Natural killer cell (primary cell): ENCODE measurements around the gene RPN2. TPM values are rescaled to one million over a fixed set of nuclear protein-coding genes. Genes with fewer than 3 reads are reported as not detected.
A peak's percentile ranks its signal among the peaks of the same experiment; 100 is the strongest.

Experiments used
- ATAC-seq, 3 donors: fragments of 150-1000 bp in 2 of 3; fragments of 200-7000 bp in 1 of 3; cut with Tn5 transposase; 1 replicate in 1 of 3; 2 replicates in 2 of 3; pipeline ENCODE4 v1.10.0; 2021; ENCODE audit warnings: mild to moderate bottlenecking in 2 of 3, moderate library complexity in 2 of 3
- DNase-seq, 2 donors: peaks; one replicate each; pipeline versions ENCODE4 v3.0.0 to v3.0.0-alpha.2; 2013 to 2021; ENCODE audit warnings: mixed read lengths in 1 of 2
- H3K27ac ChIP-seq: one replicate; pipeline ENCODE4 v1.5.1; 2013; ENCODE audit warnings: mild to moderate bottlenecking, low read length
- H3K27me3 ChIP-seq: one replicate; pipeline ENCODE4 v1.6.1; 2013; ENCODE audit warnings: low read length; ENCODE audit not compliant: control insufficient read depth, insufficient read depth
- H3K36me3 ChIP-seq: one replicate; pipeline ENCODE4 v1.6.1; 2013; ENCODE audit warnings: low read length; ENCODE audit not compliant: control insufficient read depth, insufficient read depth
- H3K4me1 ChIP-seq: one replicate; pipeline ENCODE4 v1.6.1; 2013; ENCODE audit warnings: low read length; ENCODE audit not compliant: control insufficient read depth, insufficient read depth
- H3K4me3 ChIP-seq: one replicate; pipeline ENCODE4 v1.5.1; 2013; ENCODE audit warnings: low read length
- H3K9me3 ChIP-seq: one replicate; pipeline ENCODE4 v1.6.1; 2013; ENCODE audit warnings: low read length; ENCODE audit not compliant: control insufficient read depth, insufficient read depth
- H3K27ac Mint-ChIP-seq, 2 donors: one replicate each; pipeline ENCODE4 v1.8.0; 2022; ENCODE audit warnings: mild to moderate bottlenecking in 2 of 2, mixed read lengths in 2 of 2, moderate library complexity in 1 of 2
- H3K27me3 Mint-ChIP-seq, 2 donors: one replicate each; pipeline ENCODE4 v1.8.0; 2022; ENCODE audit warnings: low read depth in 2 of 2, mixed read lengths in 2 of 2
- H3K36me3 Mint-ChIP-seq: one replicate; pipeline ENCODE4 v1.8.0; 2022; ENCODE audit warnings: mixed read lengths
- H3K4me1 Mint-ChIP-seq, 2 donors: one replicate each; pipeline ENCODE4 v1.8.0; 2022; ENCODE audit warnings: mixed read lengths in 2 of 2
- H3K4me3 Mint-ChIP-seq: one replicate; pipeline ENCODE4 v1.8.0; 2022; ENCODE audit warnings: mild to moderate bottlenecking, moderate library complexity, mixed read lengths
- H3K9me3 Mint-ChIP-seq, 2 donors: one replicate each; pipeline ENCODE4 v1.8.0; 2022; ENCODE audit warnings: mixed read lengths in 2 of 2
- WGBS: methylation state at CpG from one replicate; pipeline ENCODE4 v1.1.7; 2013; ENCODE audit warnings: missing lambda C conversion rate; ENCODE audit not compliant: insufficient coverage; 5-methylcytosine and 5-hydroxymethylcytosine counted together
- intact Hi-C: fragments of 100-400 bp; cut with micrococcal nuclease; formaldehyde crosslinking; loops from one replicate; pipeline ENCODE4 v1.14.2; 2022
- total RNA-seq, 4 donors: library from RNA; stranded (reverse); fragments of 120-200 nt in 1 of 4; gene quantifications; one replicate each; pipeline versions ENCODE4 v1.2.3 to v1.2.4, GENCODE V29; 2013 to 2022
- TF ChIP-seq, protein P1 (sequence below): fragments of 200-600 bp; IDR thresholded peaks from one replicate; pipeline ENCODE4 v1.8.0; 2022; ENCODE audit warnings: antibody characterized with exemption

Gene RPN2
- total RNA-seq, 3 donors from 2014 or later (not counting 1 experiment from before 2014, with no cell fraction given), result 124 to 136 (median 125) TPM

DNA sequence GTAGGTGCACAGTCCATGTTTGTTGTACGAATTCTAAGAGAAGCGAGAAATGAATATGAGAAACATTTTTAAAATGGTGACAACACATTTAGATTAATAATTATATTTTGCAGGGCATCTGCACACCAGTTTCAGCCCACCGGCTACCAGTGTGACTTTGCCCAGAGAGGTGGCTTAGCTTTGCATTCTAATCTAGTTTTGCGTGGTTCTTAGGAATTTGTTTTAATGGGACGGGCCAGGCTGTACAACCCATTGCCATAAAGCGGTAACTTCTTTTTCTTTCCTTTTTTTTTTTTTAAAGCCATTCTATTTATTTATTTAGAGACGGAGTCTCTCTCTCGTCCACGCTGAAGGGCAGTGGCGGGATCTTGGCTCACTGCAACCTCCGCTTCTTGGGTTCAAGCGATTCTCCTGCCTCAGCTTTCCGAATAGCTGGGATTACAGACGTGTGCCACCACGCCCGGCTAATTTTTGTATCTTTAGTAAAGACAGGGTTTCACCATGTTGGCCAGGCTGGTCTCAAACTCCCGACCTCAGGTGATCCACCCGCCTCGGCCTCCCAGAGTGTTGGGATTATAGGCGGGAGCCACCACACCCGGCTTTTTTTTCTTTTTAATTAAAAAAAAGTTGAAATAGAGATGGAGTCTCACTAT is 111.2 kb downstream of the RPN2 start:
- TF ChIP-seq, protein P1, sequence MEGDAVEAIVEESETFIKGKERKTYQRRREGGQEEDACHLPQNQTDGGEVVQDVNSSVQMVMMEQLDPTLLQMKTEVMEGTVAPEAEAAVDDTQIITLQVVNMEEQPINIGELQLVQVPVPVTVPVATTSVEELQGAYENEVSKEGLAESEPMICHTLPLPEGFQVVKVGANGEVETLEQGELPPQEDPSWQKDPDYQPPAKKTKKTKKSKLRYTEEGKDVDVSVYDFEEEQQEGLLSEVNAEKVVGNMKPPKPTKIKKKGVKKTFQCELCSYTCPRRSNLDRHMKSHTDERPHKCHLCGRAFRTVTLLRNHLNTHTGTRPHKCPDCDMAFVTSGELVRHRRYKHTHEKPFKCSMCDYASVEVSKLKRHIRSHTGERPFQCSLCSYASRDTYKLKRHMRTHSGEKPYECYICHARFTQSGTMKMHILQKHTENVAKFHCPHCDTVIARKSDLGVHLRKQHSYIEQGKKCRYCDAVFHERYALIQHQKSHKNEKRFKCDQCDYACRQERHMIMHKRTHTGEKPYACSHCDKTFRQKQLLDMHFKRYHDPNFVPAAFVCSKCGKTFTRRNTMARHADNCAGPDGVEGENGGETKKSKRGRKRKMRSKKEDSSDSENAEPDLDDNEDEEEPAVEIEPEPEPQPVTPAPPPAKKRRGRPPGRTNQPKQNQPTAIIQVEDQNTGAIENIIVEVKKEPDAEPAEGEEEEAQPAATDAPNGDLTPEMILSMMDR, result no peak
- no peaks in the 10 kb centered on the region for H3K9me3 ChIP-seq
- Mint-ChIP-seq H3K27ac (peak overlapping the region; percentile 90 to 96), H3K9me3 (peaks cover 3% of the 10 kb centered on the region in 2 donors), H3K4me3 (peak overlapping the region; percentile 92), H3K4me1 (peaks cover 23 to 29% of the 10 kb centered on the region in 2 donors), H3K36me3 (peaks cover 8% of the 10 kb centered on the region), H3K27me3 (peaks cover 0 to under 1% of the 10 kb centered on the region in 2 donors)
- peaks cover 19% of the 10 kb centered on the region for H3K4me1 ChIP-seq
- H3K36me3 ChIP-seq, result no peaks in the 10 kb centered on the region
- DNase-seq, result no peak
- intact Hi-C loops, result no loop called here
- WGBS, result 85% methylated on average over 21 of the region's 21 CpGs
- no peak for ATAC-seq
- H3K4me3 ChIP-seq, result peak overlapping the region; percentile 93
- peak overlapping the region; percentile 94 for H3K27ac ChIP-seq
- H3K27me3 ChIP-seq, result no peaks in the 10 kb centered on the region

Other genes starting within 250 kb of the RPN2 start
- gene SAMHD1, start 227.6 kb upstream of the RPN2 start, total RNA-seq, result 100 to 1,000 TPM; 237 to 279 (median 270) TPM
- gene RBL1, start 83.3 kb upstream of the RPN2 start, total RNA-seq, result 10 to 100 TPM; 21.0 to 28.4 (median 22.2) TPM
- gene MROH8, start 218 bp downstream of the RPN2 start, total RNA-seq, result 1 to 10 TPM; 1.7 to 3.2 (median 2.3) TPM
- not detected for gene GHRH, start 82.5 kb downstream of the RPN2 start, total RNA-seq
- gene MANBAL, start 110.3 kb downstream of the RPN2 start, total RNA-seq, result 1 to 10 TPM; 5.1 to 7.9 (median 6.4) TPM
- gene SRC, start 166.8 kb downstream of the RPN2 start, total RNA-seq, result 10 to 100 TPM in 2 of 3 donors, 1 to 10 TPM in 1; 2.3 to 15.6 (median 10.5) TPM